HEK293T (cell line): ENCODE results near the gene SSU72.

Experiments
- CTCF ChIA-PET: fragments of 350-600 bp; formaldehyde crosslinking; extraction: SDS; loops from one replicate; lab custom pipeline; 2021; ENCODE audit warnings: antibody characterized with exemption, inconsistent platforms; lab: Yijun Ruan, JAX
- POLR2A ChIA-PET: fragments of 350-600 bp; formaldehyde crosslinking; extraction: SDS; loops from one replicate; lab custom pipeline; 2020; ENCODE audit warnings: antibody characterized with exemption, inconsistent platforms; lab: Yijun Ruan, JAX
- DNase-seq: peaks from one replicate; pipeline ENCODE4 v3.0.0; 2012; ENCODE audit warnings: mixed read lengths; ENCODE audit errors: extremely low spot score
- ARNT ChIP-seq: fragments of 450-650 bp; IDR thresholded peaks from 2 replicates; pipeline ENCODE4 v1.6.1; 2017; ENCODE audit warnings: mild to moderate bottlenecking
- BHLHE40 ChIP-seq: fragments of 450-650 bp; IDR thresholded peaks from 2 replicates; pipeline ENCODE4 v1.6.1; 2016; ENCODE audit warnings: mild to moderate bottlenecking, moderate library complexity, borderline replicate concordance
- CTBP1 ChIP-seq: fragments of 450-650 bp; IDR thresholded peaks from 2 replicates; pipeline ENCODE4 v1.6.1; 2016; ENCODE audit warnings: borderline replicate concordance
- ELF4 ChIP-seq: fragments of 450-650 bp; IDR thresholded peaks from 2 replicates; pipeline ENCODE4 v1.6.1; 2017; ENCODE audit warnings: antibody characterized with exemption
- FOXA1 ChIP-seq: fragments of 450-650 bp; IDR thresholded peaks from 2 replicates; pipeline ENCODE4 v1.6.1; 2016; ENCODE audit warnings: mild to moderate bottlenecking
- FOXK2 ChIP-seq: fragments of 450-650 bp; IDR thresholded peaks from 2 replicates; pipeline ENCODE4 v1.6.1; 2016; ENCODE audit warnings: mild to moderate bottlenecking
- FOXM1 ChIP-seq: fragments of 450-650 bp; IDR thresholded peaks from 2 replicates; pipeline ENCODE4 v1.6.1; 2017; ENCODE audit warnings: mild to moderate bottlenecking, borderline replicate concordance
- HDGF ChIP-seq: fragments of 450-650 bp; IDR thresholded peaks from 2 replicates; pipeline ENCODE4 v1.6.1; 2017; ENCODE audit warnings: antibody characterized with exemption, borderline replicate concordance
- L3MBTL2 ChIP-seq: fragments of 450-650 bp; conservative IDR thresholded peaks from 2 replicates; pipeline ENCODE4 v1.6.1; 2016; ENCODE audit warnings: mild to moderate bottlenecking
- LEF1 ChIP-seq: fragments of 450-650 bp; IDR thresholded peaks from 2 replicates; pipeline ENCODE4 v1.6.1; 2017; ENCODE audit warnings: mild to moderate bottlenecking, borderline replicate concordance
- NFRKB ChIP-seq: fragments of 450-650 bp; IDR thresholded peaks from 2 replicates; pipeline ENCODE4 v1.6.1; 2016; ENCODE audit warnings: mild to moderate bottlenecking, moderate library complexity
- SP1 ChIP-seq: fragments of 450-650 bp; IDR thresholded peaks from 2 replicates; pipeline ENCODE4 v1.6.1; 2017
- SUZ12 ChIP-seq: fragments of 450-650 bp; IDR thresholded peaks from 2 replicates; pipeline ENCODE4 v1.6.1; 2016; ENCODE audit warnings: mild to moderate bottlenecking
- TARDBP ChIP-seq: fragments of 450-650 bp; IDR thresholded peaks from 2 replicates; pipeline ENCODE4 v1.6.1; 2016
- ZNF384 ChIP-seq: fragments of 450-650 bp; IDR thresholded peaks from 2 replicates; pipeline ENCODE4 v1.6.1; 2016
- TF ChIP-seq, protein P1 (sequence below): fragments of 450-650 bp; IDR thresholded peaks from 2 replicates; pipeline ENCODE4 v1.6.1; 2016

SSU72 gene

DNA sequence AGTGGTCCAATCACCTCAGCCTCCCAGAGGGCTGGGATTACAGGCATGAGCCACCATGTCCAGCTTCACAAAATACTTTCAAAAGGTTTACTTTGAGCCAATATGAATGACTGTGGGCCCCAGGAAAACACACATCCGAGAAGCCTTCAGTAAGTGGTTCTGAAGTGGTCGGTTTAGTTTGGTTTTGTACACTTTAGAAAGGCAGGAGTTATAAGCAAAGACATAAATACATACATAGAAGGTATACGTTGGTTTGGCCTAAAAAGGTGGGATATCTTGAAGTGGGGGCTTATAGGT, 37.4 kb upstream of the SSU72 start:
- no peak for TF ChIP-seq L3MBTL2
- TF ChIP-seq HDGF: no peak
- TF ChIP-seq ZNF384: no peak
- TF ChIP-seq TARDBP: no peak
- TF ChIP-seq, protein P1, sequence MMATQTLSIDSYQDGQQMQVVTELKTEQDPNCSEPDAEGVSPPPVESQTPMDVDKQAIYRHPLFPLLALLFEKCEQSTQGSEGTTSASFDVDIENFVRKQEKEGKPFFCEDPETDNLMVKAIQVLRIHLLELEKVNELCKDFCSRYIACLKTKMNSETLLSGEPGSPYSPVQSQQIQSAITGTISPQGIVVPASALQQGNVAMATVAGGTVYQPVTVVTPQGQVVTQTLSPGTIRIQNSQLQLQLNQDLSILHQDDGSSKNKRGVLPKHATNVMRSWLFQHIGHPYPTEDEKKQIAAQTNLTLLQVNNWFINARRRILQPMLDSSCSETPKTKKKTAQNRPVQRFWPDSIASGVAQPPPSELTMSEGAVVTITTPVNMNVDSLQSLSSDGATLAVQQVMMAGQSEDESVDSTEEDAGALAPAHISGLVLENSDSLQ: no peak
- DNase-seq: no peak
- ChIA-PET CTCF (no interaction called here), POLR2A (interaction anchor here (1.0 kb wide), 1 partner anchor 9 kb away, joined by 6 read pairs; no protein-coding TSS in a partner anchor)

DNA sequence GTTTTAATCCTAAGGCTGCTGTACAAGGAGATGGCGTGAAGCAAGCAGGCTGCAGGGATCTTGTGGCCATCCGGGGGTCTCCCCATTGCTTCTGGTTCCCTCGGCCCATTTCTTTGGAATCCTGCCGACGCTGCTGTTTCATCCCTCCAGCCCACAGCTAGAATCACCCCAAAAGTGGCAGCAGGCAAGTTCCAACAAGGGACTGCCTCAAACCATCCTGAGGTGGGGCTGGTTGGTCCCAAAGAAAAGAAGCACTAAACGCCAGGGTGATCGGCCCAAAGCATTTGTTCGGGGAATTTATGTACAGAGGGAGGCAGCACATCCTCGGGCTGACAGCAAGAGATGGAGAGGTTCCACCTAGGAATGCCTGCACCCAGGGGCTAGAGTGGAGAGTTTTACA, 36.1 kb upstream of the SSU72 start:
- ChIA-PET POLR2A (interaction anchor here (1.2 kb wide), 1 partner anchor 9 kb away, joined by 3 read pairs; no protein-coding TSS in a partner anchor), CTCF (no interaction called here)
- TF ChIP-seq HDGF: no peak
- no peak for TF ChIP-seq NFRKB
- no peak for TF ChIP-seq L3MBTL2
- no peak for TF ChIP-seq TARDBP
- no peak for TF ChIP-seq ARNT
- no peak for TF ChIP-seq BHLHE40
- TF ChIP-seq SP1: no peak
- TF ChIP-seq ELF4: no peak
- TF ChIP-seq FOXA1: no peak
- TF ChIP-seq, protein P1: no peak
- TF ChIP-seq FOXK2: no peak
- no peak for TF ChIP-seq CTBP1
- TF ChIP-seq LEF1: no peak
- TF ChIP-seq ZNF384: no peak
- TF ChIP-seq SUZ12: no peak
- TF ChIP-seq FOXM1: no peak
- DNase-seq: no peak

DNA sequence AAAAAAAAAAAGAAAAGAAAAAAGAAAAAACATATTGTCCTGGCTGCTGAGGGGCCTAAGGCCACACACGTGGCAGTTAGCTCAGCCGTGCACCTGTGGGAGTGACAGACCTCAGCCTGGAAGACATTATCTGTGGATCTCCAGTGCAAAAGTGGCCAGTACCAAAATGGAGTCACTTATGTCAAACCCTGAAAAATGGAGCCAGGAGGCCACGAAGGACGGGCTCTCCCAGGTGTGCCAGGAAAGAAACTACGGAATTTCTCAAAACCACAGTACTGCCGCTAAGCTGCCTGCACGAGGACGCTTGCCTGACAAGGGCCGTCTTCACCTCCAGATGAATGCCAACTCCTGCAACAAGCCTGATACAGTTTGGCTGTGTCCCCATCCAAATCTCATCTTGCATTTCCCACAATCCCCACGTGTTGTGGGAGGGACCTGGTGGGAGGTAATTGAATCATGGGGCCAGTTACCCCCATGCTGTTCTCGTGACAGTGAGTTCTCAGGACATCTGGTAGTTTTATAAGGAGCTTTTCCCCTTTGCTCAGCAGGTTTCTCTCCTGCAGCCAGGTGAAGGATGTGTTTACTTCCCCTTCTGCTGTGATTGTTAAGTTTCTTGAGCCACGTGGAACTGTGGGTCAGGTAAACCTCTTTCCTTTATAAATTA, 35.3 kb upstream of the SSU72 start:
- ChIA-PET CTCF (no interaction called here), POLR2A (interaction anchor here (1.2 kb wide), 1 partner anchor 8 kb away, joined by 3 read pairs; no protein-coding TSS in a partner anchor)
- no peak for DNase-seq
- TF ChIP-seq ELF4 (no peak), FOXM1 (no peak), BHLHE40 (no peak), HDGF (no peak), FOXA1 (no peak), FOXK2 (no peak), L3MBTL2 (no peak), TARDBP (no peak), SP1 (no peak), SUZ12 (no peak), ARNT (no peak), CTBP1 (no peak), NFRKB (no peak)

DNA sequence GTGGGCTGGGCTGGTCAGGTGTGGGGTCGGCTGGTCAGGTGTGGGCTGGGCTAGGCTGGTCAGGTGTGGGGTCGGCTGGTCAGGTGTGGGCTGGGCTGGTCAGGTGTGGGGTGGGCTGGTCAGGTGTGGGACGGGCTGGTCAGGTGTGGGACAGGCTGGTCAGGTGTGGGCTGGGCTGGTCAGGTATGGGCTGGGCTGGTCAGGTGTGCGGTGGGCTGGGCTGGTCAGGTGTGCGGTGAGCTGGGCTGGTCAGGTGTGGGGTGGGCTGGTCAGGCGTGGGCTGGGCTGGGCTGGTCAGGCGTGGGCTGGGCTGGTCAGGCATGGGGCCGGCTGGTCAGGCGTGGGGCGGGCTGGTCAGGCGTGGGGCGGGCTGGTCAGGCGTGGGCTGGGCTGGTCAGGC, 31.6 kb upstream of the SSU72 start:
- TF ChIP-seq FOXM1 (no peak), ARNT (no peak), ELF4 (no peak), LEF1 (no peak), CTBP1 (no peak), FOXA1 (no peak), L3MBTL2 (no peak), NFRKB (no peak), SUZ12 (no peak), SP1 (no peak)
- CTCF ChIA-PET: no interaction called here
- POLR2A ChIA-PET: interaction anchor here (1.2 kb wide), 1 partner anchor 9 kb away, joined by 6 read pairs; the partner anchor contains the start of gene MIB2
- no peak for DNase-seq

DNA sequence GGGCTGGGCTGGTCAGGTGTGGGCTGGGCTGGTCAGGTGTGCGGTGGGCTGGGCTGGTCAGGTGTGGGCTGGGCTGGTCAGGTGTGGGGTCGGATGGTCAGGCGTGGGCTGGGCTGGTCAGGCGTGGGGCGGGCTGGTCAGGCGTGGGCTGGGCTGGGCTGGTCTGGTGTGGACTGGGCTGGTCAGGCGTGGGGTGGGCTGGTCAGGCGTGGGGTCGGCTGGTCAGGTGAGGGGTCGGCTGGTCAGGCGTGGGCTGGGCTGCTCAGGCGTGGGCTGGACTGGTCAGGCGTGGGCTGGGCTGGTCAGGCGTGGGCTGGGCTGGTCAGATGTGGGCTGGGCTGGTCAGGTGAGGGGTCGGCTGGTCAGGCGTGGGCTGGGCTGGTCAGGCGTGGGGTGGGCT, 31.1 kb upstream of the SSU72 start:
- CTCF ChIA-PET: no interaction called here
- TF ChIP-seq TARDBP (no peak), LEF1 (no peak), L3MBTL2 (no peak), CTBP1 (no peak)
- POLR2A ChIA-PET: no interaction called here
- DNase-seq: no peak

DNA sequence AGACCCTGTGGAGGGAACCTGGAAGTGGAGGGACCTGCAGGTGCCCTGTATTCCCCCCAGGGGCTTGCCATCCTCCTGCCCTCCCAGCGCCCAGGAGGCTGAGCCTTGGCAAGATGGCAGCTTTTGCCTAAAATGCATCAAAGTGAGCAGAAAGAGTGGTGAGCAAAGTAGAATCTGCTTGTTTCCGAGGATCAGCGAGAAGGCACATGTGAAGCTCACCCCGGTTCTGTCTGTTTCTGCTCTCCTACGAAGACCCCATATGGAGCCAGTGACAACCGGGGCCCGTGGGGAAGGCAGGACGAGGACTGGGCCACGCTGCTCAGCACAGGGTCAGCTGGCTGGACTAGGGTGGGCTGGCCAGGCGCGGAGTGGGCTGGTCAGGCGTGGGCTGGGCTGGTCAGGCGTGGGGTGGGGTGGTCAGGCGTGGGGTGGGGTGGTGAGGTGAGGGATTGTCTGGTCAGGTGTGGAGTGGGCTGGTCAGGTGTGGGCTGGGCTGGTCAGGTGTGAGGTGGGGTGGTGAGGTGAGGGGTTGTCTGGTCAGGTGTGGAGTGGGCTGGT, 30.4 kb upstream of the SSU72 start:
- ChIA-PET POLR2A (interaction anchor here (5.4 kb wide), 1 partner anchor 10 kb away, joined by 33 read pairs; the partner anchor contains the start of gene MIB2), CTCF (interaction anchor here (0.6 kb wide), 1 partner anchor 20 kb away, joined by 3 read pairs; no protein-coding TSS in a partner anchor)
- no peak for DNase-seq
- TF ChIP-seq SP1 (no peak), L3MBTL2 (no peak), ARNT (no peak), LEF1 (no peak), FOXA1 (no peak), NFRKB (no peak), BHLHE40 (no peak), CTBP1 (no peak), TARDBP (no peak), ELF4 (no peak), FOXK2 (no peak), FOXM1 (no peak), SUZ12 (no peak), ZNF384 (no peak), HDGF (no peak)
- TF ChIP-seq, protein P1: no peak
